ENCODE measurements around the gene KCNIP2.

- TF ChIP-seq ARNT (IDR thresholded peaks at IDR 0.05) (no peak), FOXA1 (IDR thresholded peaks at IDR 0.05) (no peak), SP1 (IDR thresholded peaks at IDR 0.05) (no peak), CTBP1 (IDR thresholded peaks at IDR 0.05; ENCODE audit: borderline replicate concordance) (no peak), BHLHE40 (IDR thresholded peaks at IDR 0.05; ENCODE audit: borderline replicate concordance) (no peak), FOXM1 (IDR thresholded peaks at IDR 0.05; ENCODE audit: borderline replicate concordance) (no peak), LEF1 (IDR thresholded peaks at IDR 0.05; ENCODE audit: borderline replicate concordance) (no peak), ELF4 (IDR thresholded peaks at IDR 0.05) (no peak), HDGF (IDR thresholded peaks at IDR 0.05; ENCODE audit: borderline replicate concordance) (no peak), FOXK2 (IDR thresholded peaks at IDR 0.05) (no peak), SUZ12 (IDR thresholded peaks at IDR 0.05) (no peak), ZNF384 (IDR thresholded peaks at IDR 0.05) (no peak)
These were observed 24.3 kb upstream of the KCNIP2 start for GRCh38 chr10:101867931-101868330.

Data from HEK293T (cell line).